HCT116 (cell line): ENCODE measurements around the gene PSMB4. TPM values are rescaled to one million over a fixed set of nuclear protein-coding genes. Genes with fewer than 3 reads are reported as not detected.
A peak's percentile ranks its signal among the peaks of the same experiment; 100 is the strongest.

ENCODE experiments used
- ATAC-seq: fragments of 200-7000 bp; cut with Tn5 transposase; 2 replicates; pipeline ENCODE4 v1.9.1; 2020; ENCODE audit warnings: mild to moderate bottlenecking, moderate library complexity
- BruUV-seq: library from RNA; stranded (reverse); fragments of 400-500 nt; replicated peaks from 2 replicates; lab custom pipeline; 2021; lab: Mats Ljungman, UMichigan
- CTCF ChIA-PET: fragments of 300-600 bp; sonication (Branson Sonifier 250); formaldehyde crosslinking; loops from one replicate; lab custom pipeline; 2021; ENCODE audit warnings: antibody characterized with exemption; lab: Charles Lee
- POLR2A ChIA-PET: fragments of 300-600, 350-600 bp; sonication (Branson Sonifier 250); formaldehyde crosslinking; loops from one replicate; lab custom pipeline; 2021; ENCODE audit warnings: antibody characterized with exemption; lab: Charles Lee
- RAD21 ChIA-PET, 2 experiments: fragments of 300-600 bp; sonication (Branson Sonifier 250); formaldehyde crosslinking; loops; one replicate each; lab custom pipeline; 2023; ENCODE audit warnings: low total read pairs in 2 of 2; ENCODE audit not compliant: uncharacterized antibody in 2 of 2, unreplicated experiment in 2 of 2, low non-redundant PET in 1 of 2; lab: Charles Lee
- DNase-seq: peaks from one replicate; pipeline ENCODE4 v3.0.0-alpha.2; 2010; ENCODE audit warnings: low read depth, low spot score
- H2AFZ ChIP-seq: fragments of 200-600 bp; shearing (Covaris generic), sonication (generic); 2 replicates; pipeline ENCODE4 v1.6.1; 2017; ENCODE audit warnings: low read depth, mixed run types, mixed read lengths, antibody characterized with exemption, low read length; ENCODE audit not compliant: poor library complexity, severe bottlenecking
- H3K27ac ChIP-seq: 2 replicates; pipeline ENCODE4 v1.5.1; 2012; ENCODE audit warnings: low read depth, low read length
- H3K27me3 ChIP-seq: fragments of 200-600 bp; sonication (generic); 2 replicates; pipeline ENCODE4 v1.6.1; 2016; ENCODE audit warnings: mixed run types, low read length, mixed read lengths; ENCODE audit not compliant: insufficient read depth
- H3K36me3 ChIP-seq, 2 experiments: fragments of 200-500 bp in 1 of 2; fragments of 200-600 bp in 1 of 2; sonication (Bioruptor generic) in 1 of 2; sonication (generic) in 1 of 2; 2 replicates each; pipeline versions ENCODE4 v1.5.1 to v1.6.1; 2014 to 2016; ENCODE audit warnings: low read length in 2 of 2, inconsistent platforms in 1 of 2, mixed read lengths in 1 of 2, mixed run types in 1 of 2; ENCODE audit not compliant: insufficient read depth in 2 of 2, control insufficient read depth in 1 of 2
- H3K4me1 ChIP-seq, 2 experiments: fragments of 200-600 bp in 1 of 2; sonication (generic) in 1 of 2; 2 replicates each; pipeline versions ENCODE4 v1.5.1 to v1.6.1; 2012 to 2017; ENCODE audit warnings: low read length in 2 of 2, inconsistent platforms in 1 of 2, mild to moderate bottlenecking in 1 of 2, mixed read lengths in 1 of 2, mixed run types in 1 of 2, moderate library complexity in 1 of 2; ENCODE audit not compliant: insufficient read depth in 2 of 2, control insufficient read depth in 1 of 2
- H3K4me2 ChIP-seq: fragments of 200-600 bp; sonication (generic); 2 replicates; pipeline ENCODE4 v1.6.1; 2017; ENCODE audit warnings: mixed run types, low read length, mixed read lengths
- H3K4me3 ChIP-seq, 2 experiments: fragments of 200-600 bp in 1 of 2; sonication (generic) in 1 of 2; replicated peaks in 1 of 2; 2 replicates each; pipeline ENCODE4 v1.5.1; 2011 to 2016; ENCODE audit warnings: low read length in 2 of 2, control low read depth in 1 of 2, low read depth in 1 of 2, mild to moderate bottlenecking in 1 of 2, mixed read lengths in 1 of 2, mixed run types in 1 of 2
- H3K79me2 ChIP-seq: fragments of 200-600 bp; sonication (generic); 2 replicates; pipeline ENCODE4 v1.6.1; 2017; ENCODE audit warnings: mild to moderate bottlenecking, mixed run types, low read length, moderate library complexity, mixed read lengths; ENCODE audit not compliant: insufficient read depth
- H3K9ac ChIP-seq: fragments of 200-600 bp; sonication (generic); 2 replicates; pipeline ENCODE4 v1.6.1; 2016; ENCODE audit warnings: low read length, mixed read lengths
- H3K9me2 ChIP-seq: fragments of 200-600 bp; sonication (generic), shearing (Covaris generic); 2 replicates; pipeline ENCODE4 v1.6.1; 2017; ENCODE audit warnings: mixed run types, mild to moderate bottlenecking, moderate library complexity; ENCODE audit not compliant: insufficient read depth
- H3K9me3 ChIP-seq, 2 experiments: fragments of 200-500 bp in 1 of 2; fragments of 200-600 bp in 1 of 2; sonication (Bioruptor generic) in 1 of 2; sonication (generic) in 1 of 2; 2 replicates each; pipeline ENCODE4 v1.6.1; 2014 to 2017; ENCODE audit warnings: low read length in 2 of 2, mixed read lengths in 2 of 2, inconsistent platforms in 1 of 2, low read depth in 1 of 2, mild to moderate bottlenecking in 1 of 2, mixed run types in 1 of 2, moderate library complexity in 1 of 2; ENCODE audit not compliant: control insufficient read depth in 1 of 2, insufficient read depth in 1 of 2
- H4K20me1 ChIP-seq: fragments of 200-600 bp; sonication (generic), shearing (Covaris generic); 2 replicates; pipeline ENCODE4 v1.6.1; 2017; ENCODE audit warnings: mixed run types, mild to moderate bottlenecking, moderate library complexity; ENCODE audit not compliant: insufficient read depth
- ATF3 ChIP-seq: IDR thresholded peaks from 2 replicates; pipeline ENCODE4 v1.6.1; 2012
- CEBPB ChIP-seq: IDR thresholded peaks from 2 replicates; pipeline ENCODE4 v1.6.1; 2012; ENCODE audit warnings: low read depth
- EGR1 ChIP-seq: IDR thresholded peaks from 2 replicates; pipeline ENCODE4 v1.6.1; 2012; ENCODE audit warnings: low read depth
- ELF1 ChIP-seq: IDR thresholded peaks from 2 replicates; pipeline ENCODE4 v1.6.1; 2012; ENCODE audit warnings: low read depth, borderline replicate concordance
- EZH2 ChIP-seq: fragments of 200-600 bp; sonication (generic); IDR thresholded peaks from 2 replicates; pipeline ENCODE4 v1.6.1; 2017; ENCODE audit warnings: antibody characterized with exemption, mixed run types
- FOSL1 ChIP-seq: IDR thresholded peaks from 2 replicates; pipeline ENCODE4 v1.6.1; 2012; ENCODE audit warnings: low read depth
- JUND ChIP-seq: IDR thresholded peaks from 2 replicates; pipeline ENCODE4 v1.6.1; 2012
- POLR2A ChIP-seq: IDR thresholded peaks from 2 replicates; pipeline ENCODE4 v1.7.0; 2011; ENCODE audit warnings: borderline replicate concordance; ENCODE audit not compliant: insufficient read depth, insufficient read length; ENCODE audit errors: extremely low read depth
- POLR2AphosphoS5 ChIP-seq: IDR thresholded peaks from 2 replicates; pipeline ENCODE4 v1.6.1; 2011; ENCODE audit warnings: mild to moderate bottlenecking, low read depth, low read length, moderate library complexity
- RAD21 ChIP-seq: IDR thresholded peaks from 2 replicates; pipeline ENCODE4 v1.6.1; 2012; ENCODE audit warnings: low read depth, mild to moderate bottlenecking
- SP1 ChIP-seq: IDR thresholded peaks from 2 replicates; pipeline ENCODE4 v1.6.1; 2012; ENCODE audit warnings: low read depth
- SRF ChIP-seq: IDR thresholded peaks from 2 replicates; pipeline ENCODE4 v1.6.1; 2012; ENCODE audit warnings: low read depth
- TCF7L2 ChIP-seq: IDR thresholded peaks from 2 replicates; pipeline ENCODE4 v1.7.0; 2011; ENCODE audit warnings: borderline replicate concordance, inconsistent platforms; ENCODE audit not compliant: insufficient read depth, insufficient read length; ENCODE audit errors: extremely low read depth
- YY1 ChIP-seq: IDR thresholded peaks from 2 replicates; pipeline ENCODE4 v1.6.1; 2011; ENCODE audit warnings: low read length, low read depth, moderate library complexity, mild to moderate bottlenecking; ENCODE audit not compliant: insufficient replicate concordance; ENCODE audit errors: extremely low read depth
- ZNF274 ChIP-seq: fragments of 200-500 bp; sonication (Bioruptor generic); IDR thresholded peaks from 2 replicates; pipeline ENCODE4 v1.6.1; 2014; ENCODE audit warnings: mild to moderate bottlenecking, low read depth, low read length, inconsistent platforms
- intact Hi-C: fragments of 100-400 bp; cut with micrococcal nuclease; formaldehyde crosslinking; loops from 2 replicates; pipeline ENCODE4 v1.10.0; 2022
- total RNA-seq: library from RNA; stranded (reverse); gene quantifications from one replicate; pipeline ENCODE4 v1.2.1, GENCODE V29; 2021; ENCODE audit not compliant: unreplicated experiment
- TF ChIP-seq, protein P1 (sequence below): IDR thresholded peaks from 2 replicates; pipeline ENCODE4 v1.6.1; 2012
- TF ChIP-seq, protein P2 (sequence below), 3 experiments: fragments of 200-600 bp in 1 of 3; sonication (generic) in 1 of 3; IDR thresholded peaks in 2 of 3; conservative IDR thresholded peaks in 1 of 3; 2 replicates each; pipeline ENCODE4 v1.5.1; 2012 to 2017; ENCODE audit warnings: low read depth in 2 of 3, low read length in 2 of 3, antibody characterized with exemption in 1 of 3, borderline replicate concordance in 1 of 3, control low read depth in 1 of 3, mild to moderate bottlenecking in 1 of 3, mixed read lengths in 1 of 3, mixed run types in 1 of 3, moderate library complexity in 1 of 3; ENCODE audit not compliant: insufficient read depth in 1 of 3

PSMB4 gene
- total RNA-seq, 1 experiment from 2014 or later: 341 TPM

DNA sequence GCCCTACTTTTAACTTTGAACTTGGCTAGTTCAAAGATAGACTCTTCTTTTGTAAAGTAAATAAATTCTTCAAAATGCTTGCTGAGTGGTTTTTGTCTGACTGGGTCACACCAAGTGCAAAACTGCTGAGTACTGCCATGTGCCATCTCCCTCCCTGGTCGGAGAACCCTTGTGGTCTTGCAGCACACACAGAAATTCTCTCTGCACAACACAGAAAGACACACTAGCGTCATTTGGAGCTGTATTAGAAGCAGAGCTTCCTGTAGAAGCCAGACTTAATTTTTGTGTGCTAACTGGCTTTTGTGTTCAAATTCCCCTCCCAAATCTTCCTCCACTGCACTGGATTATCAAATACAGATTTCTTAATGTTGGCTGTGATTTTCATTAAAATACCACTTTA, 2.5 kb downstream of the PSMB4 start (continued):
- TF ChIP-seq TCF7L2 (no peak), YY1 (no peak), EGR1 (no peak), ATF3 (no peak), RAD21 (no peak), POLR2A (no peak), EZH2 (no peak), ZNF274 (no peak), FOSL1 (no peak)
- TF ChIP-seq, protein P1, sequence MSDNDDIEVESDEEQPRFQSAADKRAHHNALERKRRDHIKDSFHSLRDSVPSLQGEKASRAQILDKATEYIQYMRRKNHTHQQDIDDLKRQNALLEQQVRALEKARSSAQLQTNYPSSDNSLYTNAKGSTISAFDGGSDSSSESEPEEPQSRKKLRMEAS: no peak

- RAD21 ChIA-PET: no interaction called here
- Histone ChIP-seq H3K27ac (no peak overlapping the region), H3K9me3 (no peaks in the 10 kb centered on the region)
- POLR2A ChIA-PET: interaction anchor here (0.6 kb wide), 1 partner anchor 93 kb away, joined by 5 read pairs; no protein-coding TSS in a partner anchor
- TF ChIP-seq CEBPB (no peak), ELF1 (no peak), JUND (no peak), POLR2AphosphoS5 (peak; percentile 43), RAD21 (no peak), SRF (no peak), SP1 (no peak)
- TF ChIP-seq, protein P1: 0 out of 2 replicates have a peak, but pooled peaks have one; percentile 2
- TF ChIP-seq, protein P2, sequence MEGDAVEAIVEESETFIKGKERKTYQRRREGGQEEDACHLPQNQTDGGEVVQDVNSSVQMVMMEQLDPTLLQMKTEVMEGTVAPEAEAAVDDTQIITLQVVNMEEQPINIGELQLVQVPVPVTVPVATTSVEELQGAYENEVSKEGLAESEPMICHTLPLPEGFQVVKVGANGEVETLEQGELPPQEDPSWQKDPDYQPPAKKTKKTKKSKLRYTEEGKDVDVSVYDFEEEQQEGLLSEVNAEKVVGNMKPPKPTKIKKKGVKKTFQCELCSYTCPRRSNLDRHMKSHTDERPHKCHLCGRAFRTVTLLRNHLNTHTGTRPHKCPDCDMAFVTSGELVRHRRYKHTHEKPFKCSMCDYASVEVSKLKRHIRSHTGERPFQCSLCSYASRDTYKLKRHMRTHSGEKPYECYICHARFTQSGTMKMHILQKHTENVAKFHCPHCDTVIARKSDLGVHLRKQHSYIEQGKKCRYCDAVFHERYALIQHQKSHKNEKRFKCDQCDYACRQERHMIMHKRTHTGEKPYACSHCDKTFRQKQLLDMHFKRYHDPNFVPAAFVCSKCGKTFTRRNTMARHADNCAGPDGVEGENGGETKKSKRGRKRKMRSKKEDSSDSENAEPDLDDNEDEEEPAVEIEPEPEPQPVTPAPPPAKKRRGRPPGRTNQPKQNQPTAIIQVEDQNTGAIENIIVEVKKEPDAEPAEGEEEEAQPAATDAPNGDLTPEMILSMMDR (IDR thresholded peaks at IDR 0.05 in 2 of 3, conservative IDR thresholded peaks at IDR 0.05 in 1 of 3; ENCODE audit: borderline replicate concordance in 1 of 3, insufficient read depth in 1 of 3, low read depth in 2 of 3, low read length in 2 of 3): no peak
- TF ChIP-seq, all 23 proteins: peak for 2
- Histone ChIP-seq H2AFZ (no peak overlapping the region), H3K4me3 (no peak overlapping the region), H4K20me1 (no peaks in the 10 kb centered on the region), H3K79me2 (peaks cover 27% of the 10 kb centered on the region), H3K9ac (no peak overlapping the region), H3K9me2 (no peaks in the 10 kb centered on the region), H3K4me1 (peaks cover 4 to 26% of the 10 kb centered on the region in 2 experiments; a peak in 3 of 4 replicates), H3K27me3 (no peaks in the 10 kb centered on the region), H3K36me3 (peaks cover 44 to 48% of the 10 kb centered on the region in 2 experiments), H3K4me2 (no peak overlapping the region)
- DNase-seq (no peak), ATAC-seq (no peak)
- CTCF ChIA-PET: interaction anchor here (0.6 to 1.8 kb wide), 2 partner anchors 100 to 102 kb away, joined by 3 to 5 read pairs; no protein-coding TSS in a partner anchor
- intact Hi-C loops: no loop called here
- BruUV-seq: no TSS peak
These were observed 3.4 kb downstream of the PSMB4 start for GRCh38 chr1:151402764-151403163.
